ENCODE measurements around the gene B3GALT6.
A peak's percentile ranks its signal among the peaks of the same experiment; 100 is the strongest.

The B3GALT6 gene

GRCh38 chr1:1240348-1240732, 8.3 kb downstream of the B3GALT6 start:
- Histone ChIP-seq H3K9me3 (ENCODE audit: control insufficient read depth, insufficient read depth, low read depth, low read length) (no peaks in the 10 kb centered on the region), H3K4me3 (ENCODE audit: low read depth, low read length) (no peak overlapping the region), H3K4me1 (ENCODE audit: control insufficient read depth, insufficient read depth, low read length) (no peaks in the 10 kb centered on the region), H3K27ac (ENCODE audit: extremely low read depth, low read depth, low read length) (no peak overlapping the region), H3K36me3 (ENCODE audit: control insufficient read depth in 2 of 2, insufficient read depth in 1 of 2, low read length in 2 of 2) (no peaks in the 10 kb centered on the region)
- TF ChIP-seq ZNF248 (tag by site-specific recombination; IDR thresholded peaks at IDR 0.05) (no peak), PRDM10 (tag by site-specific recombination; IDR thresholded peaks at IDR 0.05) (peak; percentile 43; the same call in 1 of the 2 replicates), GLIS1 (tag by site-specific recombination; IDR thresholded peaks at IDR 0.05) (peak; percentile 39)
- ChIA-PET CTCF (no interaction called here), POLR2A (no interaction called here)

- H3K27ac ChIP-seq (ENCODE audit: extremely low read depth, low read depth, low read length) = no peak overlapping the region
- H3K36me3 ChIP-seq (ENCODE audit: control insufficient read depth in 2 of 2, insufficient read depth in 1 of 2, low read length in 2 of 2) = no peaks in the 10 kb centered on the region
- H3K4me1 ChIP-seq (ENCODE audit: control insufficient read depth, insufficient read depth, low read length) = no peaks in the 10 kb centered on the region
- CTCF ChIA-PET = no interaction called here
- H3K4me3 ChIP-seq (ENCODE audit: low read depth, low read length) = no peak overlapping the region
- POLR2A ChIA-PET = no interaction called here
- H3K9me3 ChIP-seq (ENCODE audit: control insufficient read depth, insufficient read depth, low read depth, low read length) = no peaks in the 10 kb centered on the region
- TF ChIP-seq ZNF626 (tag by site-specific recombination; IDR thresholded peaks at IDR 0.05) = no peak
- no peak for TF ChIP-seq MYNN (tag by site-specific recombination; IDR thresholded peaks at IDR 0.05; ENCODE audit: borderline replicate concordance)
- TF ChIP-seq ZNF600 (tag by site-specific recombination; IDR thresholded peaks at IDR 0.05) = peak; percentile 35; the same call in 1 of the 2 replicates
- no peak for TF ChIP-seq ZNF140 (tag by site-specific recombination; IDR thresholded peaks at IDR 0.05)
- TF ChIP-seq GLIS2 (tag by site-specific recombination; IDR thresholded peaks at IDR 0.05) = peak; percentile 79
- no peak for TF ChIP-seq ZNF544 (tag by site-specific recombination; IDR thresholded peaks at IDR 0.05)
- TF ChIP-seq ZSCAN16 (tag by site-specific recombination; IDR thresholded peaks at IDR 0.05) = no peak
- no peak for TF ChIP-seq OVOL3 (tag by site-specific recombination; IDR thresholded peaks at IDR 0.05)
- TF ChIP-seq ZNF174 (tag by site-specific recombination; IDR thresholded peaks at IDR 0.05) = no peak
- no peak for TF ChIP-seq ZNF2 (tag by site-specific recombination; IDR thresholded peaks at IDR 0.05)
- no peak for TF ChIP-seq ZIC2 (tag by site-specific recombination; IDR thresholded peaks at IDR 0.05)
- no peak for TF ChIP-seq ZNF660 (tag by site-specific recombination; IDR thresholded peaks at IDR 0.05)
- TF ChIP-seq GLIS1 (tag by site-specific recombination; IDR thresholded peaks at IDR 0.05) = peak; percentile 74
- no peak for TF ChIP-seq ZNF76 (tag by site-specific recombination; IDR thresholded peaks at IDR 0.05; ENCODE audit: borderline replicate concordance, low read depth)
- no peak for TF ChIP-seq ZBTB21 (tag by site-specific recombination; IDR thresholded peaks at IDR 0.05)
- no peak for TF ChIP-seq ZFP3 (tag by site-specific recombination; IDR thresholded peaks at IDR 0.05; ENCODE audit: low read depth)
- TF ChIP-seq PATZ1 (tag by site-specific recombination; IDR thresholded peaks at IDR 0.05) = peak; percentile 42; the same call in 1 of the 2 replicates
- TF ChIP-seq ZNF175 (tag by site-specific recombination; IDR thresholded peaks at IDR 0.05) = no peak
- no peak for TF ChIP-seq ZNF596 (tag by site-specific recombination; IDR thresholded peaks at IDR 0.05)
- TF ChIP-seq ZNF114 (tag by site-specific recombination; IDR thresholded peaks at IDR 0.05) = no peak
- TF ChIP-seq ZNF785 (tag by site-specific recombination; IDR thresholded peaks at IDR 0.05) = no peak
- TF ChIP-seq ZNF366 (tag by site-specific recombination; conservative IDR thresholded peaks at IDR 0.05) = no peak
- no peak for TF ChIP-seq ZNF501 (tag by site-specific recombination; IDR thresholded peaks at IDR 0.05)
- no peak for TF ChIP-seq ZNF830 (tag by site-specific recombination; IDR thresholded peaks at IDR 0.05; ENCODE audit: low read depth)
- no peak for TF ChIP-seq ZNF529 (tag by site-specific recombination; IDR thresholded peaks at IDR 0.05; ENCODE audit: insufficient replicate concordance)
- 0 out of 2 replicates have a peak, but pooled peaks have one; percentile 51 for TF ChIP-seq HIC1 (tag by site-specific recombination; IDR thresholded peaks at IDR 0.05)
- TF ChIP-seq ZNF677 (tag by site-specific recombination; IDR thresholded peaks at IDR 0.05) = no peak
Measured at GRCh38 chr1:1240822-1241587, 9.0 kb downstream of the B3GALT6 start.
